Activated B cell treated with CpG ODN at 0.5 μM for 24 hours (primary cell): ENCODE results near the gene HPS4. TPM values are rescaled to one million over a fixed set of nuclear protein-coding genes. Genes with fewer than 3 reads are reported as not detected.

ENCODE experiments used
- ATAC-seq: fragments of 200-7000 bp; cut with Tn5 transposase; one replicate; pipeline ENCODE4 v1.10.0; 2021; ENCODE audit warnings: low read depth, mild to moderate bottlenecking, moderate library complexity
- CTCF ChIA-PET: fragments of 350-600 bp; sonication (Branson Sonifier 250); formaldehyde crosslinking; loops from one replicate; lab custom pipeline; 2021; ENCODE audit warnings: antibody characterized with exemption; lab: Charles Lee
- POLR2A ChIA-PET: fragments of 350-600 bp; sonication (Branson Sonifier 250); formaldehyde crosslinking; loops from one replicate; lab custom pipeline; 2021; ENCODE audit warnings: antibody characterized with exemption; lab: Charles Lee
- DNase-seq: peaks from one replicate; pipeline ENCODE4 v3.0.0; 2022
- H3K27ac Mint-ChIP-seq: one replicate; pipeline ENCODE4 v1.8.0; 2020; ENCODE audit warnings: mixed read lengths
- H3K27me3 Mint-ChIP-seq: one replicate; pipeline ENCODE4 v1.8.0; 2021; ENCODE audit warnings: mixed read lengths
- H3K36me3 Mint-ChIP-seq: one replicate; pipeline ENCODE4 v1.8.0; 2021; ENCODE audit warnings: low read depth, mixed read lengths
- H3K4me1 Mint-ChIP-seq: one replicate; pipeline ENCODE4 v1.8.0; 2021; ENCODE audit warnings: mixed read lengths
- H3K4me3 Mint-ChIP-seq: one replicate; pipeline ENCODE4 v1.8.0; 2020; ENCODE audit warnings: mild to moderate bottlenecking, mixed read lengths
- H3K9me3 Mint-ChIP-seq: one replicate; pipeline ENCODE4 v1.8.0; 2020; ENCODE audit warnings: mixed read lengths
- intact Hi-C: fragments of 100-400 bp; cut with micrococcal nuclease; formaldehyde crosslinking; loops from one replicate; pipeline ENCODE4 v1.15.1; 2024
- total RNA-seq: library from RNA; stranded (reverse); gene quantifications from 2 replicates; pipeline ENCODE4 v1.2.3, GENCODE V29; 2022
- TF ChIP-seq, protein P1 (sequence below): fragments of 200-600 bp; IDR thresholded peaks from one replicate; pipeline ENCODE4 v1.8.0; 2022; ENCODE audit warnings: antibody characterized with exemption, mild to moderate bottlenecking

The HPS4 gene
- total RNA-seq, 1 donor from 2014 or later: 51.6 TPM

DNA sequence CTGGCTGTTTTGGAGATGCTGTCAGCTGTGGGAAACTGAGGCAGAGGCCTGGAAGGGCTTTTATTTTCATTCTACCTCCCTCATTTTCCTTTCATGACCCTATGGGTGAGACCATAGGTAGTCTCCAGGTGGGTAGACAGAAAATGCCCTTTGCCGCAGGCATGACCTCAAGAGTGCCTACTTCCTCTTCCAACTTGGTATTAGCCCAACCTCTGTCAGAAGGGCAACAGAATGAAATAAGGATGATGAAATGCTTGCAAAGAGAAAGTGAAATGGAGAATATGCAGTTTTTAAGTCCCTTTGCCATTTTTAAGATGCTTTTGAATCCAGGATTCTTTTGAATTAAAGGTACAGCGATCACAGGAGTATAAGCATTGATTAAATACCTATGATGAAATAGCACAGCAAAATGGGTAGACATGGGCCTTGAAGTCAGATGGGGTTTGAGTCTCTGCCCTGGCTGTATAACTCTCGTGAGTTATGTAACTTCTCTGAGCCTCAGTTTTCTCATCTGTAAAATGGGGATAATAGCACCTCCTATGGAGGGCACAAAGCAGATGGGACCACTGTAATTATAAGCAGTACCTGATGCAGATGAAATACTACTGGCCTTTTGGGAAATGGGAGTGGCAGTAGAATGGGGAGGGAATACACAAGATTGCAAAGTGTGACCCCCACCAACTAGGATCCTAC is 50.8 kb downstream of the HPS4 start:
- Mint-ChIP-seq H3K27me3 (no peaks in the 10 kb centered on the region), H3K9me3 (no peaks in the 10 kb centered on the region), H3K36me3 (peaks cover 60% of the 10 kb centered on the region), H3K4me1 (peaks cover 79% of the 10 kb centered on the region), H3K27ac (peak overlapping the region; percentile 87), H3K4me3 (peak overlapping the region; percentile 65)
- ChIA-PET POLR2A (interaction anchor here (1.3 kb wide), 1 partner anchor 51 kb away, joined by 4 read pairs; the partner anchor contains the start of genes HPS4 and SRRD), CTCF (no interaction called here)
- ATAC-seq (peak; percentile 38), DNase-seq (no peak)
- TF ChIP-seq, protein P1, sequence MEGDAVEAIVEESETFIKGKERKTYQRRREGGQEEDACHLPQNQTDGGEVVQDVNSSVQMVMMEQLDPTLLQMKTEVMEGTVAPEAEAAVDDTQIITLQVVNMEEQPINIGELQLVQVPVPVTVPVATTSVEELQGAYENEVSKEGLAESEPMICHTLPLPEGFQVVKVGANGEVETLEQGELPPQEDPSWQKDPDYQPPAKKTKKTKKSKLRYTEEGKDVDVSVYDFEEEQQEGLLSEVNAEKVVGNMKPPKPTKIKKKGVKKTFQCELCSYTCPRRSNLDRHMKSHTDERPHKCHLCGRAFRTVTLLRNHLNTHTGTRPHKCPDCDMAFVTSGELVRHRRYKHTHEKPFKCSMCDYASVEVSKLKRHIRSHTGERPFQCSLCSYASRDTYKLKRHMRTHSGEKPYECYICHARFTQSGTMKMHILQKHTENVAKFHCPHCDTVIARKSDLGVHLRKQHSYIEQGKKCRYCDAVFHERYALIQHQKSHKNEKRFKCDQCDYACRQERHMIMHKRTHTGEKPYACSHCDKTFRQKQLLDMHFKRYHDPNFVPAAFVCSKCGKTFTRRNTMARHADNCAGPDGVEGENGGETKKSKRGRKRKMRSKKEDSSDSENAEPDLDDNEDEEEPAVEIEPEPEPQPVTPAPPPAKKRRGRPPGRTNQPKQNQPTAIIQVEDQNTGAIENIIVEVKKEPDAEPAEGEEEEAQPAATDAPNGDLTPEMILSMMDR: no peak
- intact Hi-C loops: loop anchor here (1.0 to 5.0 kb wide), 3 partner anchors 34 to 225 kb away; partner anchors contain the start of genes MIAT and TPST2

DNA sequence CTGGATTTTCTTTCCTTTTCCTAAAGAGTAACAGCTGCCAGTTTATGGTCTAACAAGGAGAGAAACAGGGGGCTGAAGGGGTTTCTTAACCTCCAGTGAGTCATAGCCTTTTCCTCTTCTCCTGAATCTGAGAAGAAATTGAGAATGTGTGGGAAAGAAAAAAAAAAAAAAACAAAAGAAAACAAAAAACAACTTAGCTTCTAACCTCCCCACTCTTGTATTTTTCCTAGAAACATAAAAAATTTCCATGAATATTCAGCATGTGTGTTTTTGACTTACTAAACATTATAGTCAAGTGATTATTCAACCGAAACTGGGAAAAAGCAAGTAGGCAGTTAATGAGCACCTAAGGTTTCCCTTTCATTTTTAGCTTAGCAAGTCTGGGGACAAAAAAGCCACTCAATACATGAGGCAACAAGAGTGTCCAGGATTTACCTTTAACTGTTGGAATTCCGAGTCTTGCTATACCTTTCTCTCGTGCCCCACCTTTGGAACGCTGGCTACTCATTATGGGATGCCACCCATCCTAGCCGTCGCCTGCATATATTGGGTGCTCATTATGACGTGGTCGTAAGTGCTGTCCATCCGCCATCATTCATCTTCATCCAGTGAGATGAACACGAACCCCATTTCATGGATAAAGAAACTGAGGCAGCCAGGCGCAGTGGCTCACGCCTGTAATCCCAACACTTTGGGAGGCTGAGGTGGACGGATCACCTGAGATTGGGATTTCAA is 52.2 kb downstream of the HPS4 start:
- peak overlapping the region; percentile 88 for H3K4me3 Mint-ChIP-seq
- TF ChIP-seq, protein P1: no peak
- peaks cover 47% of the 10 kb centered on the region for H3K36me3 Mint-ChIP-seq
- intact Hi-C loops: loop anchor here (5.0 kb wide), 2 partner anchors 161 to 226 kb away; partner anchors contain the start of genes MIAT and TPST2
- H3K9me3 Mint-ChIP-seq: no peaks in the 10 kb centered on the region
- H3K4me1 Mint-ChIP-seq: peaks cover 78% of the 10 kb centered on the region
- ChIA-PET CTCF (interaction anchor here (0.6 to 3.8 kb wide), 4 partner anchors 30 to 72 kb away, joined by 3 to 21 read pairs (median 6); partner anchors contain the start of gene SRRD), POLR2A (interaction anchor here (0.8 to 1.5 kb wide), 6 partner anchors 13 to 242 kb away, joined by 3 to 6 read pairs (median 4); partner anchors contain the start of genes HPS4 and SRRD)
- peak overlapping the region; percentile 71 for H3K27ac Mint-ChIP-seq
- ATAC-seq: no peak
- H3K27me3 Mint-ChIP-seq: no peaks in the 10 kb centered on the region
- DNase-seq: no peak

DNA sequence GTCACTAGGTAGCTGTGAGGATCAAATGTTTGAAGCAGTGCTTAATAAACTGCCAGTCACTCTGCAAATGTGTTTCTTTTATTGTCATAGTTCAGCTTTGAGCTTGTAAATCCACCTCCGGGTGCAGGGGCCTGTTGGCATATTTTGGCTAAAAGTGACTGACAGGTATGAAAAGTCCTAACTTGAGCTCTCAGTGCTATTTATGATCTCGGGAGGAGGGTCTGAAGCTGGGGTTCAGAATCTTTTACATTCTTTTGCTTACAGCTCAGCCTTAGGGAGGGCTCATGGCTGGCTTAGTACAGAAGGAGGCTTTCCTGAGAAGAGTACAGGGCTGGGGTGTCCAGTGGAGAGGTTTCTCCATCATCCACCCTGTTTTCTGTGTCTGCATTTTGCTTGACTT is 53.0 kb downstream of the HPS4 start:
- H3K36me3 Mint-ChIP-seq: peaks cover 39% of the 10 kb centered on the region
- peak overlapping the region; percentile 88 for H3K4me3 Mint-ChIP-seq
- ChIA-PET CTCF (interaction anchor here (0.6 to 3.8 kb wide), 5 partner anchors 31 to 73 kb away, joined by 3 to 21 read pairs (median 5); partner anchors contain the start of gene SRRD), POLR2A (interaction anchor here (0.9 to 1.5 kb wide), 5 partner anchors 53 to 883 kb away, joined by 3 to 10 read pairs (median 5); partner anchors contain the start of genes HPS4 and SRRD)
- H3K9me3 Mint-ChIP-seq: no peaks in the 10 kb centered on the region
- H3K27ac Mint-ChIP-seq: peak overlapping the region; percentile 71
- DNase-seq: no peak
- no peak for ATAC-seq
- H3K27me3 Mint-ChIP-seq: no peaks in the 10 kb centered on the region
- TF ChIP-seq, protein P1: no peak
- intact Hi-C loops: loop anchor here (5.0 kb wide), 2 partner anchors 162 to 227 kb away; partner anchors contain the start of genes MIAT and TPST2
- peaks cover 70% of the 10 kb centered on the region for H3K4me1 Mint-ChIP-seq

DNA sequence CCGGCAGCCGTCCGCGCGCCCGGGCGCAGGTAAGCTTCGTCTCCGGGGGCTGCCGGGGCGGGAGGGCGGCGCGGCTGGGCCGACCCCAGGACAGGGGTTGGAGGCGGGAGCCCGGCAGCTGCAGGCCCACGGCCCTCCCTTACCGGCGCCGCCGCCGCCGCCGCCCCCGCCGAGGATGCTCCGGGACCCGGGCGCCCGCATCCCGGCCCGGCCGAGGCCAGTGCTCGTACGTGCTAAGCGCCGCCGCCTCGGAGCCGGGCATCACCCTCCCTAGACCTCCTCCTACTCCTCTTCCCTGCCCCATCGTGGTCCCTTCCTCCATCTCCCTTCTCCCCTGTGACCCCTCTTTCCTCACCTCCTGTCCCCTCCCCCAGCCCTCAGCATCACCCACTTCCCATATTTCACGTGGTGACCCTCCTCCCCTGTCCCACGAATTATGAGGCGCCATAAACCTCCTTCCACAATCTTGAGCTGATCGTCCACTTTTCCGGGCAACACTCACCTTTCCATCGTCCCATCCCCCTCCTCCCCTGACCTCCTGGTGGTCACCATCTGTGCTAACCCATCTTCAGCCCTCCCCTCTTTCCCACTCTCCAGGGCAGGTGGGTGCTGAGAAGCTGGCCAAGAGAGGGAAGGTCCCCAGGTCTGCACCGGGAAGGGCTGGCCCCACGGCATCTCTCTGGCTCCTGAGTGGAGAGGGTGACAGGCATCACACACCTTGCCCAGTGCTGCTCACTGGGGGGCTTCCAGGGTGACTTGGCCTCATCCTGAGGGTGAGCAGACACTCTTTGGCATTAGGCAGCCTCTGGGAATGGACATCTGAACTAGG is 53.9 kb downstream of the HPS4 start:
- no peak for DNase-seq

More for the DNA sequence above, 53.9 kb downstream of the HPS4 start:
- Mint-ChIP-seq H3K4me3 (peak overlapping the region; percentile 88), H3K27me3 (no peaks in the 10 kb centered on the region), H3K27ac (peak overlapping the region; percentile 71), H3K4me1 (peaks cover 63% of the 10 kb centered on the region), H3K36me3 (peaks cover 30% of the 10 kb centered on the region), H3K9me3 (no peaks in the 10 kb centered on the region)
- POLR2A ChIA-PET: interaction anchor here (0.7 to 1.3 kb wide), 7 partner anchors 50 to 882 kb away, joined by 3 to 10 read pairs (median 5); partner anchors contain the start of genes HPS4 and SRRD
- intact Hi-C loops: loop anchor here (1.0 to 10.0 kb wide), 9 partner anchors 33 to 1489 kb away; partner anchors contain the start of genes GRK3, HPS4, MIAT and PITPNB
- CTCF ChIA-PET: interaction anchor here (0.7 to 3.8 kb wide), 4 partner anchors 32 to 62 kb away, joined by 3 to 21 read pairs (median 5); partner anchors contain the start of gene SRRD
- TF ChIP-seq, protein P1: no peak
- ATAC-seq: peak; percentile 1
